Limb (tissue), 2 donors: ENCODE results near the gene FAM240A.
"Not testable (repeated sequence)": the region's sequence is repeated elsewhere in the genome, so short reads cannot be mapped to it uniquely, and the experiment has no call there.

ENCODE experiments used
- DNase-seq, 2 donors: peaks; one replicate each; pipeline ENCODE4 v3.0.0-alpha.2; 2016; ENCODE audit errors: extremely low spot score in 2 of 2

The FAM240A gene

GRCh38 chr3:46586738-46587246 lies 25.5 kb upstream of the FAM240A start:
- DNase-seq = no peak

GRCh38 chr3:46587268-46587667 lies 25.1 kb upstream of the FAM240A start:
- DNase-seq = not testable (repeated sequence)

GRCh38 chr3:46593274-46593862 lies 19.0 kb upstream of the FAM240A start:
- DNase-seq = no peak

GRCh38 chr3:46593979-46594378 lies 18.3 kb upstream of the FAM240A start:
- no peak for DNase-seq

GRCh38 chr3:46594723-46595122 lies 17.6 kb upstream of the FAM240A start:
- DNase-seq = no peak

GRCh38 chr3:46595819-46596314 lies 16.5 kb upstream of the FAM240A start:
- no peak for DNase-seq

GRCh38 chr3:46599590-46599989 lies 12.7 kb upstream of the FAM240A start:
- no peak for DNase-seq

- DNase-seq = no peak
These were observed 8.8 kb upstream of the FAM240A start for GRCh38 chr3:46603446-46604046.

- no peak for DNase-seq
These were observed 8.2 kb upstream of the FAM240A start for GRCh38 chr3:46604127-46604526.

GRCh38 chr3:46607603-46608028 lies 4.7 kb upstream of the FAM240A start:
- no peak for DNase-seq

GRCh38 chr3:46609212-46609721 lies 3.1 kb upstream of the FAM240A start:
- DNase-seq = no peak

- no peak for DNase-seq
These were observed 2.2 kb upstream of the FAM240A start for GRCh38 chr3:46609944-46610722.

GRCh38 chr3:46613313-46614005 lies 1.1 kb downstream of the FAM240A start:
- no peak for DNase-seq

- no peak for DNase-seq
These were observed 2.1 kb downstream of the FAM240A start for GRCh38 chr3:46614431-46614830.

GRCh38 chr3:46615050-46615775 lies 2.9 kb downstream of the FAM240A start:
- no peak for DNase-seq

GRCh38 chr3:46615976-46616375 lies 3.7 kb downstream of the FAM240A start:
- no peak for DNase-seq

- DNase-seq = no peak
These were observed 5.6 kb downstream of the FAM240A start for GRCh38 chr3:46617941-46618340.

GRCh38 chr3:46619845-46620778 lies 7.8 kb downstream of the FAM240A start:
- DNase-seq = no peak

GRCh38 chr3:46624533-46624932 lies 12.2 kb downstream of the FAM240A start:
- no peak for DNase-seq
